GM10266 (cell line): Measurements from ENCODE around the gene PTPRE.

Experiments used
- DNase-seq: peaks from one replicate; pipeline ENCODE4 v3.0.0; 2012; ENCODE audit errors: extremely low spot score
- TF ChIP-seq, protein P1 (sequence below): IDR thresholded peaks from 2 replicates; pipeline ENCODE4 v1.5.1; 2012; ENCODE audit warnings: mild to moderate bottlenecking, low read depth; ENCODE audit not compliant: control insufficient read depth, insufficient read depth; ENCODE audit errors: missing control alignments

PTPRE gene

DNA sequence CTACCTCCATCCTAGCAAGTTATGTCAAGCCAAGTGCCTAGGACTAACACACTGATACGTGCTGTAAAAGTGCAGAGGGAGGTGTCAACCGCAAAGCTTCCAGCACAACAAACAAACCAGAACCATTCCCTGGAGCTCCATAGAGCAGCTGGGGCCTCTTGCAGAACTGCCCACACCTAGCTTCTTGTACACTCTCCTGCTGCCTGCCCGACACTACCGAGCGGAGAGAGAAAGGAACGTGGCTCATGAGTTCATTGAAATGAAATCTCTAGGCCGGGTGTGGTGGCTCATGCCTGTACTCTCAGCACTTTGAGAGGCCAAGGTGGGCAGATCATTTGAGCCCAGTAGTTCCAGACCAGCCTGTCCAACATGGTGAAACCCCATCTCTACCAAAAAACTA is 145.8 kb downstream of the PTPRE start:
- DNase-seq: no peak
- TF ChIP-seq, protein P1, sequence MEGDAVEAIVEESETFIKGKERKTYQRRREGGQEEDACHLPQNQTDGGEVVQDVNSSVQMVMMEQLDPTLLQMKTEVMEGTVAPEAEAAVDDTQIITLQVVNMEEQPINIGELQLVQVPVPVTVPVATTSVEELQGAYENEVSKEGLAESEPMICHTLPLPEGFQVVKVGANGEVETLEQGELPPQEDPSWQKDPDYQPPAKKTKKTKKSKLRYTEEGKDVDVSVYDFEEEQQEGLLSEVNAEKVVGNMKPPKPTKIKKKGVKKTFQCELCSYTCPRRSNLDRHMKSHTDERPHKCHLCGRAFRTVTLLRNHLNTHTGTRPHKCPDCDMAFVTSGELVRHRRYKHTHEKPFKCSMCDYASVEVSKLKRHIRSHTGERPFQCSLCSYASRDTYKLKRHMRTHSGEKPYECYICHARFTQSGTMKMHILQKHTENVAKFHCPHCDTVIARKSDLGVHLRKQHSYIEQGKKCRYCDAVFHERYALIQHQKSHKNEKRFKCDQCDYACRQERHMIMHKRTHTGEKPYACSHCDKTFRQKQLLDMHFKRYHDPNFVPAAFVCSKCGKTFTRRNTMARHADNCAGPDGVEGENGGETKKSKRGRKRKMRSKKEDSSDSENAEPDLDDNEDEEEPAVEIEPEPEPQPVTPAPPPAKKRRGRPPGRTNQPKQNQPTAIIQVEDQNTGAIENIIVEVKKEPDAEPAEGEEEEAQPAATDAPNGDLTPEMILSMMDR: no peak

DNA sequence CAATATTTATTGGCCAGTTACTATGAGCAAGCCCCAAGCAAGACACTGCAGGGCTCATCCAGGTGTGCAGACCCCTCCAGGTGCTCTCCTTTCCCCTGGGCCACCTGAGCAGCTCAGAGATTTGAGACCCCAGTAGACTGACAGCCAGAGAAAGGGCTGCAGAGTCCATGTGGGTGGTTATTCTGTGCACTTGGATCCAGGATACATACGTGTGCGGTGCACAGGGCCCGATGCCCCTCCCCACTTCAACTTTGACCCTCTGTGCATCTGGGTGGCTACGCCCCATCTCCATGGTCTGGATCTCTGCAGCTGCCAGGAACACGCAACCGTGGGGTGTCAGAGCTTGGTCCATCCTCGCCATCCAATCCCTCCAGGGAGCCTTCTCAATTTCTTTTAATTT is 146.5 kb downstream of the PTPRE start:
- DNase-seq: no peak
- TF ChIP-seq, protein P1: no peak

DNA sequence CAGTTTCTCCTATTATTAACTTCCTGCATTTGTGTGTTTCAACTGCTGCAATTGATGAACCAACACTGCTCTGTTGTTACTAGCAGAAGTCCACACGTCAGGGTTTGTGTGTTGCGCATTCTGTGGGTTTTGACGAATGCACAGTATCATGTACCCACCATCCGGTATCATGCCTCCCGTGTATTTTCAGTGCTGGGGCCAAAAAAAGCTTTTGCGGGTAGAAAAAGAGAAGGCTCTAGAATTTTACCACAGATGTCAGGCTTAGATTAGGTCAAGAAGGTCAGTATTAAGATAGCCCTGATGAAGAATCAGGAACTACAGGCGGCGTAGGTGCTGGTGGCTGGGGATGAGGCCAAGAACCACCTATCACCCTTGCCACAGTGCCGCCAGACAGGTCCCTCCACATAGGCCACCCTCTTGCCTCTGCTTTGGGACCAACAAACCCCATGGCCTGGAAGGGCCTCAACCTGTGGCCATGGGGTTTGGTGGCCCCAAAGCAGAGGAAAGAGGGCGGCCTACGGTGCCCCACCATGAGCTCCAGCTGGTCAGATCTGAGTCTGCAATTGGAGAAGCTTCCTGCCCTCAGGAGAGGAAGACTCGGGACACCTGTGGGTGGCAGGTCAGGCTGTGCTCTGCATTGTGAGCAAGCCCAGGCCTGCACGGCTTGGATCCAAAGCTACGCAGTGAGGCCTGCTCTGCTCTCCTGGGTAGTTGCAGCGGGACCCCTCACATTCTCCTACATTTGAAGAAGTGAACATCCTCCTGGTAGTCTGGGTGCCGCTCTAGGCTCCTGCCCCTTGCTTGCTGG is 147.5 kb downstream of the PTPRE start:
- TF ChIP-seq, protein P1: no peak
- no peak for DNase-seq

DNA sequence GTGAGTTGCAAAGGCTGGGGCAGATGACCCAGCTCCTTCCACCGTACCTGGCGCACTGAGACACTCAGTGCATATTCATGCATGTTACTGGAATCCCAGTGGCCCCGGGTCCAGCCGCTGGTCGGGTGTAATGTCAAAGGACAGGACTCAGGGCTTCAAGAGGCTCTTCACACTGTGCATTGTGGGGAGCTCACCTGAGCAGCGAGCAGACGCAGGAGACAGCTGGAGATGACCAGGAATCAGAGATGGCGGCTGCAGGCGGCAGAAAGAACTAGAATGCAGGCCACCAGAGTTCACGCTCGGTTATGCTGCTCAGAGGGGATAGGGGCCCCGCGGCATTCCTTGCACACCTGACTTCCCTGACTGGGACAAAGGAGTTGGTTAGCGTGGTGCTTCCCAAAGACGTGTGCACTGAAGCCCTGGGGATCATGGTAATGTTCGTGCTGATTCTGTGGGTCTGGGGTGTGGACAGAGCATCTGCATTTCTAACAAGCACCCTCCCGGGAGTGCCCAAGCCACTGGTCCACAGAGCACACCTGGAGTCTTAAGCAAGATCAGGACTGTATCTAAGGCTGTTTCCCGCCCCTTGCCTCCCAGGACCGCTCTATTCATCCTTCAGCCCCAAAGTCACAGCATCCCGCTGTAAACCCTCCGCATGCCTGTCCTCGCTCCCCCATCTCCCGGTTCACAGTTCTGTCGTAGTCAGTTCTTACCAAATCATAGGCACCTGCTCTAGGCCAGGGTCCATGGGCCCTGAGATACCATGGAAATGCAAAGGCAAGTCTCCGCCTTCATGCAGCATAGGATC is 148.4 kb downstream of the PTPRE start:
- TF ChIP-seq, protein P1: no peak
- no peak for DNase-seq

DNA sequence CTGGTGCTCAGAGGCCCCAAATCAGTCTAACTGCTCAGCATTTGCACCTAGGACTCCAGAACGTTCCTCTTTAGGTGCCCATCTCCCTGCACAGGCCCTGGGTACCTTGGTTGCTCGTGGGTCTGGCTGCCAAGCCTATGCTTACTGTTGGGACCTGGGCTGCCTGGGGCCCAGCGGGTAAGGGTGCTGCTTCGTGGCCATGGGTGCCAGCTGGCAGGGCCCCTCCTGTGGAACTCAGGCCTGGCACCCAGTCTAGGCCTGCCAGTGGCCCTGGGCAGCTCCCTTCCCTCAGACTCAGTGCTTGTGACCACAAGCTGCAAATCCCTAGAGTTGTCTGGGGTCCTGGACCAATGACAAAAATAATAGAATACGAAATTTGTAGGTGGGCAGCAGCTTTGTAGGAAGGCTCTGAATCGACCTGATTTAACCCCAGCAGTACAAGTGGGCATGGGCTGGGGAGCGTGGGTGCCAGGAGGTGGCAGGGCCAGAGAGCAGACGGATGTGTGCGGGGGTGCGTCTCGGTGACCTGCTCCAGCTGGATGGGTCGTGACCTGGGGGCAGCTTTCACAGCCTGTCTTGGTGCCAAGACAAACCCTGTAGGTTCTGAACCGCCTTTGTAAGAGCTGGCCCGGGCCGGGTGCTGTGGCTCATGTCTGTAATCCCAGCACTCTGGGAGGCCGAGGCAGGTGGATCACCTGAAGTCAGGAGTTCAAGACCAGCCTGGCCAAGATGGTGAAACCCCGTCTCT is 149.6 kb downstream of the PTPRE start:
- DNase-seq: no peak
- TF ChIP-seq, protein P1: no peak

DNA sequence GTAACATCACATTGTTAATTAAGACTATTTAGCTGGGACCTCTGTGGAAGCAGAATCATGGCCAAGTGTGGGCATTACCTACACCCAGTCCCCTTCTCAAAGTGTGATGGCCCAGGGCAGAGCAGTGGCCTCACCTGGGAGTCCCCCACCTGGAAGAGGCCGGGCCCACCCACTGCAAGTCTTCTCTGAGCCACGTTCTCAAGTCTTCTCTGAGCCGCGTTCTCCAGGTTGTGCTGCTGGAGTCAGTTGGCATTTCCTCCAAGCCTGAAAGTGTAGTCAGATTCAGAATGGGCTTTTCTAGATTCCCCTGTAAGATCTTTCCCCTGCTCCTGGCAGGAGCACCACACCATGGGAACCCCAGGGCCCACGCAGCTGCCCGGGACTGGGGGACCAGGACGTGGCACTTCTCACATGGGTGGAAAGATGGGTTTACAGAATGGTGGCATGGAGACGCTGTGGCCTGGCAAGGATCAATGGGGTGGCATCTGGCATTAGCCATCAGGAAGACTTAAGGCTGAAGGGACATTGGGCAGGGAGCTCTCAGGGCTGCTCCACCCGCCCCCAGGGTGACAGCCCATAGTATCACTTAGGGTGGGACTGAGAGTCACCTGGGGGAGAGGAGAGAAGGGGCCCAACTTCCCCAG is 151.3 kb downstream of the PTPRE start:
- TF ChIP-seq, protein P1: no peak
- DNase-seq: no peak
